ENCODE results near the gene MAPK10. TPM values are rescaled to one million over a fixed set of nuclear protein-coding genes. Genes with fewer than 3 reads are reported as not detected.

MAPK10 gene
- total and polyA plus RNA-seq, 4 experiments from 2014 or later: 0.48 to 0.49 TPM; not detected in 2

DNA sequence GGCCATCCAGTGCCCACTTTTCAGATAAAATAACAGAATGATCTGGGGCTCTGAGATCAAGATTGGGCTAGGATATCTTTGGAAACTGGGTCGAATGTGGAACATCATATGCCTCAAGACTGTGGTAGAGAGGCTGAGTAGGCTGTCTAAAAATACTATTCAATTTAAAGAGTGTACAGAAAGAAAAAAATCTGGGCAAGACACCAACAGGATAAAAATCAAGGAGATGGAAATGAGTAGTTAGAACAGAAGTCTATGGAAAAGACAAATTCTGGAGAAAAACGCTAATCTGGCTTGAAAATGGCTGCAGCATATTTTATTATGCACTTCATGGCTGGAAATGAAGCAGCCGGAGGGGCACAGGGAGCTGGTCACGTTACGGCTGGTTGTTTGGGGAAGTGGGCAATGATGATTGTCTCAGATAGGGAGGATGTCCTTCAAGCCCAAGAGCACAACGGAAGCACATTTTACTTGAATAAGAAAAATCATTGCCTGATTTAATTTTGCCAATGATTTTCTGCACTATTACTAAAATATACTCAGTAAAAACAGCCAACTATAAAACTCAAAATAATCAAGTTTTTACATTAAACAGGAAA lies 27.1 kb upstream of the MAPK10 start:
- peaks cover 0 to 3% (median 0%) of the 10 kb centered on the region in 8 donors for H3K9me3 Mint-ChIP-seq
- Histone ChIP-seq H3K27me3 (ENCODE audit: insufficient read depth, low read length) (no peaks in the 10 kb centered on the region), H3K4me3 (ENCODE audit: low read length in 2 of 2) (no peak overlapping the region), H3K4me1 (ENCODE audit: insufficient read depth, low read length) (no peaks in the 10 kb centered on the region), H3K27ac (ENCODE audit: low read depth, low read length) (no peak overlapping the region), H3K36me3 (ENCODE audit: insufficient read depth, low read length) (no peaks in the 10 kb centered on the region), H3K9me3 (ENCODE audit: control insufficient read depth in 1 of 2, low read length in 2 of 2) (no peaks in the 10 kb centered on the region)
- peaks cover 0 to 5% of the 10 kb centered on the region in 2 donors for H3K27me3 Mint-ChIP-seq
- DNase-seq: no peak
- no peaks in the 10 kb centered on the region for H3K4me1 Mint-ChIP-seq
- H3K27ac Mint-ChIP-seq: no peak overlapping the region
- no peaks in the 10 kb centered on the region for H3K36me3 Mint-ChIP-seq
- POLR2A ChIA-PET (ENCODE audit: partially characterized antibody): no interaction called here
- intact Hi-C loops (cut with micrococcal nuclease): no loop called here
- no peak overlapping the region for H3K4me3 Mint-ChIP-seq
- CTCF ChIA-PET (ENCODE audit: partially characterized antibody): no interaction called here

DNA sequence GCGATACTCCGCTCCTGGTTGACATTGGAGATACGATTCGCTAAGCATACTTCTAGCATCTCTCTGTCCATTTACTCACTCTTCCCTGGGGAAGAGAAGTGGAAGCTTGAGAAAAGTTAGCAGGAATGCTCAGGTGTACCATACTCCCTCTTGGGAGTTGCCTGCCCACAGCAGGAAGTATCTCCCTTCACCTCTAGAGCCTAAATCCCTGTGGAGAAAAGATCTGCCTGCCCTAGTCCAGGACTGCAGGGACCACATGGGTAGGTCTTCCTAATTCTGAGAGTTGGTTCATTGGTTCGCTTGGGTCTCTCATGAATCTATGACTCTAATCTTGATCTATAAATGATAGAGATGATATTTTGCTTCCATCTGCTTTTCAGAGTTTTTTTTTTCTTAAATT lies 26.3 kb upstream of the MAPK10 start:
- CTCF ChIA-PET (ENCODE audit: partially characterized antibody): no interaction called here
- Mint-ChIP-seq H3K4me3 (no peak overlapping the region), H3K9me3 (peaks cover 0 to 3% (median 0%) of the 10 kb centered on the region in 8 donors)

GRCh38 chr4:86381431-86381830 lies 21.6 kb upstream of the MAPK10 start:
- no peak overlapping the region for H3K4me3 ChIP-seq (ENCODE audit: low read length in 2 of 2)
- H3K27me3 ChIP-seq (ENCODE audit: insufficient read depth, low read length): no peaks in the 10 kb centered on the region
- Mint-ChIP-seq H3K27ac (no peak overlapping the region), H3K27me3 (peaks cover 0 to 1% of the 10 kb centered on the region in 2 donors), H3K36me3 (no peaks in the 10 kb centered on the region), H3K9me3 (peaks cover 0 to 3% (median 0%) of the 10 kb centered on the region in 8 donors), H3K4me3 (no peak overlapping the region), H3K4me1 (no peaks in the 10 kb centered on the region)
- H3K9me3 ChIP-seq (ENCODE audit: control insufficient read depth in 1 of 2, low read length in 2 of 2): no peaks in the 10 kb centered on the region
- CTCF ChIA-PET (ENCODE audit: partially characterized antibody): no interaction called here
- H3K27ac ChIP-seq (ENCODE audit: low read depth, low read length): no peak overlapping the region
- no peaks in the 10 kb centered on the region for H3K4me1 ChIP-seq (ENCODE audit: insufficient read depth, low read length)
- POLR2A ChIA-PET (ENCODE audit: partially characterized antibody): no interaction called here
- DNase-seq: no peak
- H3K36me3 ChIP-seq (ENCODE audit: insufficient read depth, low read length): no peaks in the 10 kb centered on the region
- intact Hi-C loops (cut with micrococcal nuclease): no loop called here

More for the DNA sequence above, 26.3 kb upstream of the MAPK10 start:
- Mint-ChIP-seq H3K27ac (no peak overlapping the region), H3K27me3 (peaks cover 0 to 5% of the 10 kb centered on the region in 2 donors), H3K4me1 (no peaks in the 10 kb centered on the region), H3K36me3 (no peaks in the 10 kb centered on the region)
- H3K27ac ChIP-seq (ENCODE audit: low read depth, low read length): no peak overlapping the region
- H3K27me3 ChIP-seq (ENCODE audit: insufficient read depth, low read length): no peaks in the 10 kb centered on the region
- H3K9me3 ChIP-seq (ENCODE audit: control insufficient read depth in 1 of 2, low read length in 2 of 2): no peaks in the 10 kb centered on the region
- intact Hi-C loops (cut with micrococcal nuclease): no loop called here
- no peak for DNase-seq
- POLR2A ChIA-PET (ENCODE audit: partially characterized antibody): no interaction called here
- no peaks in the 10 kb centered on the region for H3K4me1 ChIP-seq (ENCODE audit: insufficient read depth, low read length)
- no peak overlapping the region for H3K4me3 ChIP-seq (ENCODE audit: low read length in 2 of 2)
- no peaks in the 10 kb centered on the region for H3K36me3 ChIP-seq (ENCODE audit: insufficient read depth, low read length)

GRCh38 chr4:86380181-86380724 lies 20.4 kb upstream of the MAPK10 start:
- Mint-ChIP-seq H3K27ac (no peak overlapping the region), H3K4me3 (peak overlapping the region in 1 of 8 donors; percentile 25), H3K27me3 (peaks cover 0 to 1% of the 10 kb centered on the region in 2 donors), H3K9me3 (peaks cover 0 to 3% (median 0%) of the 10 kb centered on the region in 8 donors), H3K4me1 (no peaks in the 10 kb centered on the region), H3K36me3 (no peaks in the 10 kb centered on the region)
- ChIA-PET CTCF (ENCODE audit: partially characterized antibody) (no interaction called here), POLR2A (ENCODE audit: partially characterized antibody) (no interaction called here)
- intact Hi-C loops (cut with micrococcal nuclease): no loop called here
- Histone ChIP-seq H3K4me3 (ENCODE audit: low read length in 2 of 2) (no peak overlapping the region), H3K36me3 (ENCODE audit: insufficient read depth, low read length) (no peaks in the 10 kb centered on the region), H3K9me3 (ENCODE audit: control insufficient read depth in 1 of 2, low read length in 2 of 2) (no peaks in the 10 kb centered on the region), H3K27me3 (ENCODE audit: insufficient read depth, low read length) (no peaks in the 10 kb centered on the region), H3K27ac (ENCODE audit: low read depth, low read length) (no peak overlapping the region), H3K4me1 (ENCODE audit: insufficient read depth, low read length) (no peaks in the 10 kb centered on the region)
- no peak for DNase-seq

DNA sequence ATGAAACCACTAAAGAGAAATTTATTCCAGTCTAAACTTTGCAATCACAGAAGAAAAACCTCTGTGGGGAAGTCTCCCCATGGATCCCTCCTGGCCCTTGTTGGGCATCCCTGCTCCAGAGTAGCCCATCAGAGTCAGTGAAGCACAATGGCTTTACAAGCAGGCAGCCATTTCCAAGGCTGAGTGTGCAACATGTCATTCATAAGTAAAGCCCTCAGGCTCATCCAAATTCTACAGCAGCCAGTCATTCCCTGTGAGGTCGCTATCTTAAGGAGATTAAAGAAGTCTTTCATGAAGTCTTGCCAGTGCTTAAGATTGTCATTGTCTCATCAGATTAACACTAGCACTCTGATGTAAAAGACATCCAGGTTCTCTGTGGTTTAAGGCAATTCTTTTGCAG lies 17.0 kb upstream of the MAPK10 start:
- Mint-ChIP-seq H3K4me3 (no peak overlapping the region), H3K4me1 (no peaks in the 10 kb centered on the region), H3K27ac (no peak overlapping the region), H3K9me3 (peaks cover 0 to 11% (median 6%) of the 10 kb centered on the region in 8 donors), H3K27me3 (peaks cover 1% of the 10 kb centered on the region in 2 donors), H3K36me3 (no peaks in the 10 kb centered on the region)
- intact Hi-C loops (cut with micrococcal nuclease): no loop called here
- CTCF ChIA-PET (ENCODE audit: partially characterized antibody): no interaction called here
- H3K27me3 ChIP-seq (ENCODE audit: insufficient read depth, low read length): no peaks in the 10 kb centered on the region
- no peak for DNase-seq
- no peaks in the 10 kb centered on the region for H3K36me3 ChIP-seq (ENCODE audit: insufficient read depth, low read length)
- H3K4me1 ChIP-seq (ENCODE audit: insufficient read depth, low read length): no peaks in the 10 kb centered on the region
- no peak overlapping the region for H3K4me3 ChIP-seq (ENCODE audit: low read length in 2 of 2)
- no peaks in the 10 kb centered on the region for H3K9me3 ChIP-seq (ENCODE audit: control insufficient read depth in 1 of 2, low read length in 2 of 2)
- POLR2A ChIA-PET (ENCODE audit: partially characterized antibody): no interaction called here
- no peak overlapping the region for H3K27ac ChIP-seq (ENCODE audit: low read depth, low read length)

GRCh38 chr4:86368433-86368832 lies 8.6 kb upstream of the MAPK10 start:
- Mint-ChIP-seq H3K4me3 (no peak overlapping the region), H3K27me3 (peaks cover 0 to 1% of the 10 kb centered on the region in 2 donors), H3K36me3 (no peaks in the 10 kb centered on the region), H3K9me3 (peaks cover 0 to 15% (median 7%) of the 10 kb centered on the region in 8 donors), H3K27ac (no peak overlapping the region), H3K4me1 (no peaks in the 10 kb centered on the region)
- no peaks in the 10 kb centered on the region for H3K36me3 ChIP-seq (ENCODE audit: insufficient read depth, low read length)
- intact Hi-C loops (cut with micrococcal nuclease): no loop called here
- DNase-seq: no peak
- no peaks in the 10 kb centered on the region for H3K27me3 ChIP-seq (ENCODE audit: insufficient read depth, low read length)
- ChIA-PET CTCF (ENCODE audit: partially characterized antibody) (no interaction called here), POLR2A (ENCODE audit: partially characterized antibody) (no interaction called here)
- H3K4me3 ChIP-seq (ENCODE audit: low read length in 2 of 2): no peak overlapping the region
- H3K9me3 ChIP-seq (ENCODE audit: control insufficient read depth in 1 of 2, low read length in 2 of 2): no peaks in the 10 kb centered on the region
- no peaks in the 10 kb centered on the region for H3K4me1 ChIP-seq (ENCODE audit: insufficient read depth, low read length)
- H3K27ac ChIP-seq (ENCODE audit: low read depth, low read length): no peak overlapping the region

- DNase-seq: no peak
- ChIA-PET CTCF (ENCODE audit: partially characterized antibody) (no interaction called here), POLR2A (ENCODE audit: partially characterized antibody) (no interaction called here)
- Histone ChIP-seq H3K9me3 (ENCODE audit: control insufficient read depth in 1 of 2, low read length in 2 of 2) (no peaks in the 10 kb centered on the region), H3K4me1 (ENCODE audit: insufficient read depth, low read length) (no peaks in the 10 kb centered on the region), H3K36me3 (ENCODE audit: insufficient read depth, low read length) (no peaks in the 10 kb centered on the region), H3K27me3 (ENCODE audit: insufficient read depth, low read length) (no peaks in the 10 kb centered on the region), H3K27ac (ENCODE audit: low read depth, low read length) (no peak overlapping the region), H3K4me3 (ENCODE audit: low read length in 2 of 2) (no peak overlapping the region)
- H3K4me1 Mint-ChIP-seq: no peaks in the 10 kb centered on the region
- no peaks in the 10 kb centered on the region for H3K36me3 Mint-ChIP-seq
- no peak overlapping the region for H3K27ac Mint-ChIP-seq
- no peak overlapping the region for H3K4me3 Mint-ChIP-seq
- intact Hi-C loops (cut with micrococcal nuclease): no loop called here
- peaks cover 0 to 11% (median 6%) of the 10 kb centered on the region in 8 donors for H3K9me3 Mint-ChIP-seq
- peaks cover 0 to 1% of the 10 kb centered on the region in 2 donors for H3K27me3 Mint-ChIP-seq
Measured at GRCh38 chr4:86367577-86367976, 7.7 kb upstream of the MAPK10 start.
